Adipocyte (in vitro differentiated cells): ENCODE results near the gene IL37.
A peak's percentile ranks its signal among the peaks of the same experiment; 100 is the strongest.

Experiments used
- DNase-seq: peaks from one replicate; pipeline ENCODE4 v3.0.0-alpha.2; 2015; ENCODE audit warnings: low read depth
- H3K27me3 ChIP-seq: replicated peaks from 2 replicates; pipeline ENCODE4 v1.7.0; 2013; ENCODE audit warnings: mild to moderate bottlenecking, low read length, moderate library complexity; ENCODE audit not compliant: control insufficient read depth, insufficient read depth
- H3K36me3 ChIP-seq: 2 replicates; pipeline ENCODE4 v1.7.0; 2013; ENCODE audit warnings: low read length, mild to moderate bottlenecking, moderate library complexity; ENCODE audit not compliant: control insufficient read depth, insufficient read depth, severe bottlenecking
- H3K4me1 ChIP-seq: 2 replicates; pipeline ENCODE4 v1.7.0; 2013; ENCODE audit warnings: mild to moderate bottlenecking, low read length, moderate library complexity; ENCODE audit not compliant: control insufficient read depth, insufficient read depth
- H3K4me3 ChIP-seq: 2 replicates; pipeline ENCODE4 v1.7.0; 2013; ENCODE audit warnings: mild to moderate bottlenecking, low read length, moderate library complexity
- H3K9ac ChIP-seq: 2 replicates; pipeline ENCODE4 v1.7.0; 2013; ENCODE audit warnings: mild to moderate bottlenecking, low read length, moderate library complexity
- H3K9me3 ChIP-seq: 2 replicates; pipeline ENCODE4 v1.7.0; 2013; ENCODE audit warnings: mild to moderate bottlenecking, low read length, moderate library complexity; ENCODE audit not compliant: control insufficient read depth

IL37 gene

DNA sequence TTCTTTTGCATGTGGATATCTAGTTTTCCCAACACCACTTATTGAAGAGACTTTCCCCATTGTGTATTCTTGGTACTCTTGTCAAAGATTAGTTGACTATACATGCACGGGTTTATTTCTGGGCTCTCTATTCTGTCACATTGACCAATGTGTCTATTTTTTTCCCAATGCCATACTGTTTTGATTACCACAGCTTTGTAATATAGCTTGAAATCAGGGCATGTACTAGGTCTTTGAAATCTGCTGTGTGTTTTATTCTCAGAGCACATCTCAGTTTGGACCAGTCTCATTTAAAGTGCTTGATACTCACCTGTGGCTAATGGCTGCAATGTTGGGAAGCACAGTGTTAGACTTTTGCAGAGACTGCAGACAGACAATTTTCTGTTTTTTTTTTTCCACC is 34.0 kb downstream of the IL37 start:
- no peak overlapping the region for H3K9ac ChIP-seq
- peaks cover 24% of the 10 kb centered on the region for H3K9me3 ChIP-seq
- no peak for DNase-seq
- H3K4me3 ChIP-seq = no peak overlapping the region
- peaks cover 38% of the 10 kb centered on the region for H3K27me3 ChIP-seq
- no peaks in the 10 kb centered on the region for H3K4me1 ChIP-seq
- no peaks in the 10 kb centered on the region for H3K36me3 ChIP-seq

DNA sequence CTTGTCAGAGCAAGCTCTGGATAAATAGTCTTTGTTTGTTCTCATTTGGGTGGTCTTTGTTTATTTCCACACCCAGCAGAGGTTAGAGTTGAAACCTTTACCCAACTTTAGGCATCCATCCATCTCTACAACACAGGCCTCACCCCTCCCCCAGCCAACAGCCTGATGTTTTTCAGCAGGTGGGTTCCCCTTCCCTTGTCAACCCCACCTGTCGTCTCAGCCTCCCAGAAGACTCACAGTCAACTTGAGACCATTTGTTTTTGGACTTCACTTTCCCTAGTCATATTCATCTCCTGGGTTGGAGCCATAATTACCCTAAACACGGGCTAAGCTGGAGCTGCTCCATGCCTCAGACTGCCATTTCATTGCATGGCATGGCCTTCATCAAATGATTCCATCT is 35.1 kb downstream of the IL37 start:
- no peak for DNase-seq
- no peak overlapping the region for H3K9ac ChIP-seq
- peaks cover 42% of the 10 kb centered on the region for H3K27me3 ChIP-seq
- no peaks in the 10 kb centered on the region for H3K4me1 ChIP-seq
- no peaks in the 10 kb centered on the region for H3K36me3 ChIP-seq
- no peak overlapping the region for H3K4me3 ChIP-seq
- peaks cover 24% of the 10 kb centered on the region for H3K9me3 ChIP-seq

DNA sequence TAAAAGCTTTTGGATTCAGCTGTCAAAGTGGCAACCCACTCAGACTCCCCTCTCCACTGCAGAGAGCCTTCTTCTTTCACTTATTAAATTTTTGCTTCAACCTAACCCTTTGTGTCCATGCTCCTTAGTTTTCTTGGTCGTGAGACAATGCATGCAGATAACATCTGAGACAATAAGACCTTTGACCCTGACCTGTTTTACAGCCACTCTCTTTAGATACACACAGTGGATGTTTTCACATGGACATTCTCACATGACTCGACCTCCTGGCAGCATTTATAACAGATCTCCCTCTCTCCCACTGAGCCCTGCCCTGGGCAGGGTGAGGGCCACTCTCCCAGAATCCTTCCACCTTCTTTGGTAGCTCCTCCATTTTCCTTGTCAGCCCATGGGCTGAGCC is 36.4 kb downstream of the IL37 start:
- Histone ChIP-seq H3K36me3 (no peaks in the 10 kb centered on the region), H3K9ac (no peak overlapping the region), H3K4me3 (no peak overlapping the region), H3K9me3 (peaks cover 32% of the 10 kb centered on the region), H3K4me1 (no peaks in the 10 kb centered on the region), H3K27me3 (peaks cover 46% of the 10 kb centered on the region)
- no peak for DNase-seq

DNA sequence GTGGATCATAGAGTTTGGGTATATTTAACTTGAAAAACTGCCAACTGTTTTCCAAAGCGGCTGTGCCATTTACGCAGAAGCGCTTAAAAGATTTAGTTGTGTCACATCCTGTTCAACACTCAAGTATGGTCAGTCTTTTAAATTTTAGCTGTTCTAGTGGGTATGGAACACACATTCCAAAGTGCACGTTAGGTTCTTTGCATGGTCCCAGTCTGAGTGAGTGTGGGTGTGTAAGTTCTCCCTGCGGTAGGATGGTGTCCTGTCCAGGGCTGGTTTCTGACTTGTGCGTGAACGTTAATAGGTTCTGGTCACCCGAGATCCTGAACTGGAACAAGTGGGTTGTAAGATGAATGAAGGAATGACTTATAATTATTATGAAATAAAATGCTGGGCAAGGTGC is 38.5 kb downstream of the IL37 start:
- H3K9ac ChIP-seq = no peak overlapping the region
- no peaks in the 10 kb centered on the region for H3K4me1 ChIP-seq
- peaks cover 46% of the 10 kb centered on the region for H3K27me3 ChIP-seq
- no peaks in the 10 kb centered on the region for H3K36me3 ChIP-seq
- DNase-seq = no peak
- peaks cover 32% of the 10 kb centered on the region for H3K9me3 ChIP-seq
- no peak overlapping the region for H3K4me3 ChIP-seq

DNA sequence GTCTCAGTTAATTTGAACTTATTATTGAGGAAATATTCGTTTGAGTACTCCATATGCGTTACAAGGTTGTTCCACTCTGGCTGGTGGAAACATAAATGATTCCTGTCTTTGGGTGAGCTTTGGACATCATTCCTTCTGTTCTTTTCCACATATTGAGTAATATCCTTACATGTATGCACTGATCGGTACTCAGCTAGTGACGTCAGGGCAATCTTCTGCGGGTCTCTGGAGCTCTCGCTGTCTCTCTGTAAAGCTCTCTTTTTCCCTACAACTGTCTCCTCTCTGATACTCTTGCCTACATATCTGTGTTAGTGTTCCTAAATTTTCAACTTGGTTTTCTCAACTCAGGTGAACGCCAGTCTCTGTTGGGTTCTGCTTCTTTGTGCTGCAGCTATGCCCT is 43.4 kb downstream of the IL37 start:
- Histone ChIP-seq H3K4me3 (no peak overlapping the region), H3K9me3 (peaks cover 9% of the 10 kb centered on the region), H3K9ac (no peak overlapping the region), H3K4me1 (no peaks in the 10 kb centered on the region), H3K27me3 (peaks cover 46% of the 10 kb centered on the region), H3K36me3 (no peaks in the 10 kb centered on the region)
- DNase-seq = no peak

DNA sequence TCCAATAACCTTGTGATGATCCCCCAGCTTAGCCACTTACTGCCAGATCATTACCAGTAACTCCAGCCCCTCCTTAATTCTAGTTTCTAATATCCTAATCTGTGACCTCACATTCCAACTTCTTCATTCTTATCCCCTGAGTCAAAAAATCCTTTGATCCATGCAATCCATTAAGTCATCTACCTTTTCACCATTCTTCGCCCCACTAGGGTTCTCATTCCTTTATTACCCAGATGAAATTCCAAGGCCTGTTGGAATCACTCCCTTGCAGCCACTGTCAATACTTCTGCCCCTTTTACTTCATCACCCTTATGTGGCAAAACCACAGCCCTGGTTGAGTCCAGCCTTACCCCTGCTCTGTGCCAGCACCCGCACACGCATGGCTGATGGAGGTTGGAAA is 46.5 kb downstream of the IL37 start:
- no peaks in the 10 kb centered on the region for H3K4me1 ChIP-seq
- H3K9ac ChIP-seq = no peak overlapping the region
- H3K27me3 ChIP-seq = peaks cover 35% of the 10 kb centered on the region
- H3K4me3 ChIP-seq = no peak overlapping the region
- H3K9me3 ChIP-seq = no peaks in the 10 kb centered on the region
- no peaks in the 10 kb centered on the region for H3K36me3 ChIP-seq
- no peak for DNase-seq

DNA sequence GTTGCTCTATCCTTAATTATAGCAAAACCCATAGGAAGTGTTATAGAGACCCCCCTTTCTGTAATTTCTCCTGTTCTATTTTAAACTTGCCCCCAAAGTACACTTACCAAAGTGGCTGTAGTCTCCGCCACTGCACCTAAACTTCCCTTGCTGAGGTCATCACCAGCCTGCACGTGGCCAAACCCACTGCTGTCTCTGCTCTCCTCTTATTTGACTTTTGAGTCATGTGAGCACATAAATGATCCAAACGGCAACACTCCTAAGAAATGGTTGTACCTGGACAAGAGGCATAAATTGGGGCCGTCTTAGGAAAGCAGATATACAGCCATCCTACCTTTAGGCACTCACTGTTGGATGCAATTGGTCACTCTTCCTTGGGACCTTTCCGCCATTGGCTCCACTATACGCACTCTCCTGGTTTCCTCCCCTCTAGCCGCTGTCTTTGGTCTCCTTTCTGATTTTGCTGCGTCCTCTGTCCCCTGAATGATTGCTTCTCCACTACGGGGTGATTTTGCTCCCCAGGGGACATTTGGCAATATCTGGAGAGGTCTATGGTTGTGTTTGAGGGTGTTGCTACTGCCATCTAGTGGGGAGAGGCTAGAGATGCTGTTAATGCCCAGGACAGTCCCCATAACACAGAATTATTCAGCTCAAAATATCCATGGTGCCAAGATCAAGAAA is 47.6 kb downstream of the IL37 start:
- no peaks in the 10 kb centered on the region for H3K36me3 ChIP-seq
- peaks cover 37% of the 10 kb centered on the region for H3K27me3 ChIP-seq
- H3K9ac ChIP-seq = no peak overlapping the region
- H3K9me3 ChIP-seq = no peaks in the 10 kb centered on the region
- peak; percentile 83 for DNase-seq
- H3K4me1 ChIP-seq = no peaks in the 10 kb centered on the region
- H3K4me3 ChIP-seq = no peak overlapping the region

DNA sequence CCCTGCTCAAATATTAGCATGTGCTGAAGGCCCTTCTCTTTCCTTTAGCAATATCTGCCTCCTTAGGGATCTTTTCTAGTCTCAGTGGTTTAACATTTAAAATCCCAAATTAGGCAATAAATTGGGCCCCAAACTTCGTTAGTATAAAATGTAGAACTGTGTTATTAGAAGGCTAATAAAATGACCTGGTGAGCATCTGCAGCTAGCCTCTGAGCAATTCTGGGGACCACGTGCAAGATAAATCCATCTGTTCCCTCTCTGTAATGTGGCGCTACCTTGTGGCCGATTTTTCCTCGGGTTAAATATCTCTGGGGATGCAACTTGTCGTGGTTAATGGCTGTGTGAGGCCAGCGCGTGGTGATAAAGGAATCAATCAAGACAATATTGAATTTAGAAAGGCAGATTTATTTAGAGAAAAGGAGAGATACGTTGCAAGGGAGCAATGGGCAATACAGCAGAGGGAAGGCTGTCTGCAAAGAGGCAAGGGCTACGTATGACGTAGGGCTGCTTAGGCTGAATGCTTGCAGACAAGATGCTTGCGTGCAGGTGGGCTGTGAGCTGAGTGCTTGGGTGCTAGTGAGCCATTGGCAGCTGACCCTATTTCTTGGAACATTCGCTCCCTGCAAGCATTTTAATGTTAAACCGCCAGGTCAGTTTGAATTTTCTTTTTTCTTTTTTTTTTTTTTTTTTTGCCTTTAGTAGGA is 48.3 kb downstream of the IL37 start:
- Histone ChIP-seq H3K9me3 (no peaks in the 10 kb centered on the region), H3K4me1 (no peaks in the 10 kb centered on the region), H3K36me3 (no peaks in the 10 kb centered on the region), H3K4me3 (no peak overlapping the region), H3K9ac (no peak overlapping the region), H3K27me3 (peaks cover 39% of the 10 kb centered on the region)
- DNase-seq = no peak

DNA sequence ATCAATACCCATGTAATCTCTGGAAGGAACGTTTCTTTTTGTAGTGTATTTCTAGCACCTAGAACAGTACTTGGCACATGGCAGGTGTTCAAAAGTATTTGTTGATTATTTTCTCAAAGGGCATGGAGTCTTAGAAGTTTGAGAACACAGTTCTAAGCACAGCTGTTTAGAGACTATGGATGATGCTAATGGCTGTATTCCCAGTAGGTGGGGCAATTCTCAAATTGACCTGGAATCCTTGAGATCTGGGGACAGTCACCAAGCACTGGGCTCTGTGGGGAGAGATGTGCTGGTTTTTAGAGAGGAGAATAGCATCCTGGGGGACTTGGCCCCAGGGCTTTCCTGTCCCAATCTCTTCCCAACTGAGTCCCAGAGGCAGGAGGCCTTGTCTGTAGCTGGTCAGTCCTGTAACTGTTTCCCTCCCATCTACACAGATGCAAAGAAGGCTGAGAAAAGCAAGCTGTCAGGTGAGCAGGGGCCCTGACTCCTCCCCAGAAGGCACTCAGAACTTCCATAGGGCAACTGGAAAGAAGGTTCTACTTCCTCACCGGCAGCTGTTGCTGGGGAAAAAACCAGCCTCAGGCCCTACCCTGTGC is 49.4 kb downstream of the IL37 start:
- Histone ChIP-seq H3K4me3 (no peak overlapping the region), H3K9ac (no peak overlapping the region), H3K36me3 (no peaks in the 10 kb centered on the region), H3K4me1 (no peaks in the 10 kb centered on the region), H3K27me3 (peaks cover 39% of the 10 kb centered on the region), H3K9me3 (no peaks in the 10 kb centered on the region)
- no peak for DNase-seq

DNA sequence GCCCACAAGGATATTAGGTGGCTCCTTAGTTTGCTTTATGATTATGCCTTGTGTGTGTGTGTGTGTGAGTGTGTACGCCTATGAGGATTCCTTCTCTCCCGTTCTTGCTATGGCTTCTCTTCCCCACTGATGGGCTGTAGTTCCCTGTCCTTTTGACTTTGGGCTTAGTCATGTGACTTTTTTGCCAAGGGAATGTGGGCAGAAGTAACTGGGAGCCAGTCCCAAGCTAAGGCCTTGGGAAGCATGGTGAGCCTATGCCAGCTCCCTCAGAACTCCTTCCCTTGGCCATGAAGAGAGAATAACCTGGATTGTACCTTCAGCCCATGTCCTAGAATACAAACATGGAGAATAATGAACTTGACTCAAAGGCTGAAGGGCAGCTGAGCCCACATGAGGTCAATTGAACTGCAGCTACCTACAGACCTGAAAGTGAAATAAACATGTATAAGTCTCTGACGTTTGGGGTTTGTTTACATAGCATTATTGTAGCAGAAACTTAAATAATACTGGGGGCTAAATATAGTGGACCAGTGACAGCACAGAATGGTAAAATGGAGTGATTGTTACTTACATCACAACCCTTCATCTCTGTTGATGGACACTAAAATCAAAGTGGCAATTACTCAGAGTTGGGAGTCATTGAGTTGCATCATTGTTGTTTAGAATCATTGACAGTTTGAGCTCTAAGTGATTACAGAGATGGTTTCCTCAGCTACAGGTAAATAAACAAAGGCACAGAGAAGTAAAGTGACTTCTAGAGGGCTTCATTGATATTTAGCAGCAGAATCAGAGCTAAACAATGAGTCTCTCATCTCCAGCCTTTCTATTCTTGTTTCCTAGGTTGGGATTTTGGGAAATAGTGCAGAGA is 51.6 kb downstream of the IL37 start:
- Histone ChIP-seq H3K9me3 (no peaks in the 10 kb centered on the region), H3K27me3 (peaks cover 21% of the 10 kb centered on the region), H3K9ac (no peak overlapping the region), H3K4me3 (no peak overlapping the region), H3K4me1 (no peaks in the 10 kb centered on the region), H3K36me3 (no peaks in the 10 kb centered on the region)
- DNase-seq = no peak

DNA sequence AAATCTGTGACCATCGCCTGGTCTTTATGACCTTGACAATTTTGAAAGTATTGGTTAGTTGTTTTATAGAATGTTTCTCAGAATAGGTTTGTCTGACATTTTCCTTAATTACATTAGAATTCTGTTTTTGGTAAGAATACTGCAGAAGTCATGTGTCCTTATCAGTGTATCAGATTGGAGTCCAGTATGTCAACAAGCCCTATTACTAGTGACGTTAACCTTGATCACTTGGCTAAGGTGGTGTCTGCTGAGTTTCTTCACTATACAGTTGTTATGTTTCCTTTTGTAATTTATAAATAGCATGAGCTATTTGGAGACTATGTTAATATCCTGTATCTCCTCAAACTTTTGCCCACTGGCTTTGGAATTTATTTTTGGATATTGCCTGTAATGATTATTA is 56.1 kb downstream of the IL37 start:
- no peaks in the 10 kb centered on the region for H3K9me3 ChIP-seq
- H3K27me3 ChIP-seq = peaks cover 22% of the 10 kb centered on the region
- H3K9ac ChIP-seq = no peak overlapping the region
- no peaks in the 10 kb centered on the region for H3K4me1 ChIP-seq
- DNase-seq = no peak
- no peak overlapping the region for H3K4me3 ChIP-seq
- H3K36me3 ChIP-seq = no peaks in the 10 kb centered on the region
